GM10266 (cell line): ENCODE results near the gene OR2F2.

Experiments used
- DNase-seq: peaks from one replicate; pipeline ENCODE4 v3.0.0; 2012; ENCODE audit errors: extremely low spot score
- CTCF ChIP-seq: IDR thresholded peaks from 2 replicates; pipeline ENCODE4 v1.5.1; 2012; ENCODE audit warnings: mild to moderate bottlenecking, low read depth; ENCODE audit not compliant: control insufficient read depth, insufficient read depth; ENCODE audit errors: missing control alignments

The OR2F2 gene

GRCh38 chr7:143892527-143893300, 42.3 kb upstream of the OR2F2 start:
- DNase-seq: no peak
- TF ChIP-seq CTCF: peak; percentile 57

GRCh38 chr7:143896667-143897066, 38.4 kb upstream of the OR2F2 start:
- DNase-seq: no peak
- no peak for TF ChIP-seq CTCF

- no peak for DNase-seq
- no peak for TF ChIP-seq CTCF
Observed at GRCh38 chr7:143898810-143899209, 36.2 kb upstream of the OR2F2 start.

- no peak for TF ChIP-seq CTCF
- no peak for DNase-seq
Observed at GRCh38 chr7:143900230-143900766, 34.7 kb upstream of the OR2F2 start.

- no peak for TF ChIP-seq CTCF
- DNase-seq: no peak
Observed at GRCh38 chr7:143901332-143901667, 33.7 kb upstream of the OR2F2 start.

- DNase-seq: peak; percentile 94
- peak; percentile 32 for TF ChIP-seq CTCF
Observed at GRCh38 chr7:143901668-143902331, 33.2 kb upstream of the OR2F2 start, which contains the start of gene TCAF1. TSS of gene TCAF1 (minus strand) at chr7:143902176. CDS start at chr7:143876608, 25,568 bp downstream.
